GM12891 (cell line): Measurements from ENCODE around the gene VAV2.

Experiments used
- PAX5 ChIP-seq: IDR thresholded peaks from 2 replicates; pipeline ENCODE4 v1.6.1; 2011; ENCODE audit warnings: low read length, moderate library complexity, mild to moderate bottlenecking; ENCODE audit not compliant: insufficient read depth, severe bottlenecking
- POLR2A ChIP-seq: IDR thresholded peaks from 2 replicates; pipeline ENCODE4 v1.6.1; 2011; ENCODE audit warnings: low read depth, low read length, control low read depth
- POLR2AphosphoS5 ChIP-seq: IDR thresholded peaks from 2 replicates; pipeline ENCODE4 v1.6.1; 2011; ENCODE audit warnings: low read depth, low read length, control low read depth
- SPI1 ChIP-seq: IDR thresholded peaks from 2 replicates; pipeline ENCODE4 v1.6.1; 2011; ENCODE audit warnings: low read depth, low read length, control low read depth
- TAF1 ChIP-seq: IDR thresholded peaks from 2 replicates; pipeline ENCODE4 v1.6.1; 2011; ENCODE audit warnings: low read depth, low read length, control low read depth

DNA sequence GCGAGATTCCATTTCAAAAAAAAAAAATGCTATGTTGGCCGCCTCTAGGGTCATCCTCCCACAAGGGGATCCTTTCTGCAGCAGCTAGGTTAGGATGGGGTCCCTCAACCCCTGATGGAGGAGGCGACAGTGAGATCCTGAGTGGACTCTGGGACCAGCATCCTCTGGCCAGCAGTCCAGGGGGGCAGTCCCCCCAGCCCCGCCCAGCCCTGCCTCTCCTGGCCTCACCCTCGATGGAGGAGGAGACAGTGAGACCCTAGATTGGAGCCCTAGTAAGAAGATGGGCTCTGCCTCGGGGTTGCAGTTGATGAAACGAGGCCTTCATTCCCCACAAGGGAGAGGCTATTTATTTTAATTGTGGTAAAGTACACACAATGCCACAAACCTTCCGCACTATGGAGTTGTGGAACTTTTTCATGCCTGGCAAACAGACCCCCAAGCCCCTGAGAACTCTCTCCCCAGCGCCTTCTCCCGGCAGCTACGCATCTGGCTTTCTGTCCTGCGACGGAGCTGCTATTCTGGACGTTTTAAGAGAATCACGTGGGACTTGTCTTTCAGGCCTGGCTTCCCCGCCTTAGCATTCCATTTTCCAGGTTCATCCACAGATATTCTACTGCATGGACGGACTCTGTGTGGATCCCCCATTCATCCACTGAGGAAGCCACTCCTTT lies 15.8 kb downstream of the VAV2 start:
- TF ChIP-seq SPI1 = no peak
- TF ChIP-seq POLR2A = no peak
- no peak for TF ChIP-seq TAF1
- no peak for TF ChIP-seq POLR2AphosphoS5
- no peak for TF ChIP-seq PAX5
